Liver (tissue), 2 donors: ENCODE data around the gene INSYN2B.

ENCODE experiments used
- GABPA ChIP-seq, 2 donors: IDR thresholded peaks in 1 of 2; conservative IDR thresholded peaks in 1 of 2; 2 replicates each; pipeline ENCODE4 v1.6.1; 2016; ENCODE audit warnings: antibody characterized with exemption in 2 of 2, mild to moderate bottlenecking in 1 of 2, moderate library complexity in 1 of 2
- SP1 ChIP-seq: IDR thresholded peaks from 2 replicates; pipeline ENCODE4 v1.6.1; 2018; ENCODE audit warnings: antibody characterized with exemption, mild to moderate bottlenecking
- YY1 ChIP-seq: IDR thresholded peaks from 2 replicates; pipeline ENCODE4 v1.6.1; 2016; ENCODE audit warnings: antibody characterized with exemption, mild to moderate bottlenecking
- TF ChIP-seq, protein P1 (sequence below): IDR thresholded peaks from 2 replicates; pipeline ENCODE4 v1.6.1; 2016; ENCODE audit warnings: antibody characterized with exemption
- donor health status: healthy.

DNA sequence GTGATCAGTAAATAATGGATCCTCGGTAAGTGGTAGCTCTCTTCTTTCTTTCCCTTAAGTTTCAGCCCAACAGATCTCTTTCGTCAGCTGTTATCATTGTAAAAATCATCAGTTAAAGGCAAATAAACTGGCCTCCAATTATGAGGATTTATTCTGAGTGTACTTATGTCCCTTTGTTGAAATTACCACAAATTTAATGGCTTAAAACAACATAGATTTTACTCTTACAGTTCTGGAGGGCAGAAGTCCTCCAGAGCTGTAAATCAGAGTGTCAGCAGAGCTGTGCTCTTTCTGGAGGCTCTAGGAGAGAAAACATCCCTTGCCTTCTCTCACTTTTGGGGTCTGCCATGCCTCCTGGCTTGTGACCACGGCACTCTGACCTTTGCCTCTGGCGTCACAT is 104.6 kb downstream of the INSYN2B start:
- TF ChIP-seq YY1 (no peak), GABPA (IDR thresholded peaks at IDR 0.05 in 1 of 2, conservative IDR thresholded peaks at IDR 0.05 in 1 of 2) (no peak), SP1 (no peak)
- TF ChIP-seq, protein P1, sequence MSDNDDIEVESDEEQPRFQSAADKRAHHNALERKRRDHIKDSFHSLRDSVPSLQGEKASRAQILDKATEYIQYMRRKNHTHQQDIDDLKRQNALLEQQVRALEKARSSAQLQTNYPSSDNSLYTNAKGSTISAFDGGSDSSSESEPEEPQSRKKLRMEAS, result no peak
